Fibroblast of pulmonary artery (primary cell): ENCODE data around the gene CARS2.
"Not testable (repeated sequence)": the region's sequence is repeated elsewhere in the genome, so short reads cannot be mapped to it uniquely, and the experiment has no call there.

Experiments used
- DNase-seq: peaks from one replicate; pipeline ENCODE4 v3.0.0-alpha.2; 2010; ENCODE audit warnings: low read depth
- H3K4me3 ChIP-seq: replicated peaks from 2 replicates; pipeline ENCODE4 v1.5.1; 2011; ENCODE audit warnings: low read depth, mild to moderate bottlenecking, control low read depth, low read length, moderate library complexity
- CTCF ChIP-seq: IDR thresholded peaks from 2 replicates; pipeline ENCODE4 v1.5.1; 2011; ENCODE audit warnings: mild to moderate bottlenecking, control low read depth, low read length, inconsistent platforms; ENCODE audit errors: missing control alignments

The CARS2 gene

DNA sequence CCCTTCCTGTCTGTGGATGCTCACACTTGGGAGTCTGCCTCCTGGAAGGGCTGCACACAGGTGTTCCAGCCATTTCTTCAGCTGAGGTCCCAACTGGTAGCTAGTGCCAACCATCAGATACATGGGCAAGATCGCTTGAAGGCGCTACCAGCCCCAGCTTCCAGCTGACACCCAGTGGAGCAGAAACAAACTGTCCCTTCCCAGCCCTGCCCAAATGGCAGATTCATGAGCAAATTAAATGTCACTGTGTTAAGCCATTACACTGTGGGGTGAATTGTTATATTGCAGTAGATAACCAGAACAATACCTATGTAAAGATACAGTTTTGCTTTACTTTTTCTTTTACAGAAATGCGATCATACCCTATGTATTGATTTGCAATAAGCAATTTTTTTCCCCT is 25.2 kb upstream of the CARS2 start:
- TF ChIP-seq CTCF = no peak
- H3K4me3 ChIP-seq = no peak overlapping the region
- DNase-seq = no peak

DNA sequence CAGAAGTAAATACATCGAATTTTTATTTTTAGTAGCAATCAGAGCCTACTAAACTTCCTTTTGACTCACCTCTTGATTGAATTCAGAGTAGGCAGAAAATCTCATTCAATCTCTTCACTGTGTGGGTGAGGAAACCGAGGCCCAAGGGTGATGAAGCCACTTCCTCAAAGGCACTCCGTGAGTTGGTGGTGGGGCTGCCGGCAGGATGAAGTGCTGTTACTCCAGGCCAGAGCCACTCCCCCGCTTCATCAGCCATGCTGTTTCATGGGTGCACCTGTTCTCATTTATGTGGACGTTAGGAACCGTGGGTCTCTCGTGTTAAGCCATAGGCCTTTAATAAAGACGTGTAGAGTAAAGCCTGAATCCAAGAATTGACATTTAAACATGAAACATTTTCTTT is 20.8 kb upstream of the CARS2 start:
- TF ChIP-seq CTCF = no peak
- no peak for DNase-seq
- H3K4me3 ChIP-seq = no peak overlapping the region

DNA sequence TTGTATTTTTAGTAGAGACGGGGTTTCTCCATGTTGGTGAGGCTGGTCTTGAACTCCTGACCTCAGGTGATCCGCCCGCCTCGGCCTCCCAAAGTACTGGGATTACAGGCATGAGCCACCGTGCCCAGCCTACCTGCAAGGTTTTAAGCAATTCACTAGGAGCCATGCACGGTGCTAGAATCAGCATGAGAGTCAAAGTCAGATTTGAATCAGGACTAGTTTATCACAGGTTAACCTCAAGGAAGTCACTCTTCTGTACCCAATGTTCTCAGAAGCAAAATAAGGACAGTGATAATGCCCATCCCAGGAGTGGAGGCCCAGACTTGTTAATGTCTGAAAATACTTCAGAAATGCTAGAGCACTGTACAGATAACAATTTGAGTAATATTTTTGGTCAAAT is 20.2 kb upstream of the CARS2 start:
- H3K4me3 ChIP-seq, DNase-seq: not testable (repeated sequence)

GRCh38 chr13:110723598-110723997 is 17.7 kb upstream of the CARS2 start:
- no peak for DNase-seq
- H3K4me3 ChIP-seq = no peak overlapping the region
- TF ChIP-seq CTCF = no peak

DNA sequence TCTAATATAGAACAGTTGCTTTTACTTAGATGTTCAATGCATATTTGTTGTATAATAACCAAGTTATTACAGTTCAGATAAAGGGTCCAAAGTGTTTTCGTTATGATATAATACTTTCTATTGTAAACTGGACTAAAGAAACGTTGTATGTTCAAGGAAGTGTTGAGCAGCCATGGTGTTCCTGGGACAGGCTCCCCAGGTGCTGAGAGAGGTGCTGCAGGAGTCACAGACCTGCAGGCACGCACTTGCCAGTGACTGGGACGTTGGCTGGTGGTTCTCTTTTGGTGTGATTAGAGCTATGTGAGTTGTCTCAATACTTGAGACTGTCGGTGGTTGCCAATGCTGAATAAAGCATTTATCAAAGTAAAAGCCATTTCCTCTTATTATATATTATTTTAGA is 17.1 kb upstream of the CARS2 start:
- no peak overlapping the region for H3K4me3 ChIP-seq
- no peak for DNase-seq
- no peak for TF ChIP-seq CTCF

DNA sequence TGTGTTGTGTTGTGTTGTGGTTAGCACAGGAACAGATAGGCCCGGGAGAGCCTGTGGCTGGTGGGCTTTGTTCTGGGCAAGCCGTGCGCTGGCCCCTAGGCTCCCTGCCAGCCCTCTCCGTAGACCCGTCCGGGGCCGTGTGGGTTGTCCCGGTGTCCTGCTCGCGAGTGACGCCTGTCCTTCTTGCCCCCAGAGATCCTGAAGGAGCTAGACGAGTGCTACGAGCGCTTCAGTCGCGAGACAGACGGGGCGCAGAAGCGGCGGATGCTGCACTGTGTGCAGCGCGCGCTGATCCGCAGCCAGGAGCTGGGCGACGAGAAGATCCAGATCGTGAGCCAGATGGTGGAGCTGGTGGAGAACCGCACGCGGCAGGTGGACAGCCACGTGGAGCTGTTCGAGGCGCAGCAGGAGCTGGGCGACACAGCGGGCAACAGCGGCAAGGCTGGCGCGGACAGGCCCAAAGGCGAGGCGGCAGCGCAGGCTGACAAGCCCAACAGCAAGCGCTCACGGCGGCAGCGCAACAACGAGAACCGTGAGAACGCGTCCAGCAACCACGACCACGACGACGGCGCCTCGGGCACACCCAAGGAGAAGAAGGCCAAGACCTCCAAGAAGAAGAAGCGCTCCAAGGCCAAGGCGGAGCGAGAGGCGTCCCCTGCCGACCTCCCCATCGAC is 13.3 kb upstream of the CARS2 start:
- DNase-seq = no peak
- H3K4me3 ChIP-seq = no peak overlapping the region
- TF ChIP-seq CTCF = no peak

GRCh38 chr13:110716247-110716515 is 10.3 kb upstream of the CARS2 start:
- DNase-seq = peak; percentile 19
- H3K4me3 ChIP-seq = peak overlapping the region; percentile 92
- TF ChIP-seq CTCF = no peak
